Keratinocyte (primary cell): ENCODE measurements around the gene RANBP3. TPM values are rescaled to one million over a fixed set of nuclear protein-coding genes. Genes with fewer than 3 reads are reported as not detected.

Source experiments
- DNase-seq: peaks from one replicate; pipeline ENCODE4 v3.0.0-alpha.2; 2011; ENCODE audit warnings: low read depth, missing footprints, low spot score
- FAIRE-seq: peaks from 2 replicates; lab custom pipeline; 2011; peaks lifted over from hg19 to GRCh38; lab: Jason Lieb, UNC
- H2AFZ ChIP-seq: 2 replicates; pipeline ENCODE4 v1.6.0; 2012; ENCODE audit warnings: low read length, control low read depth, inconsistent platforms; ENCODE audit not compliant: control insufficient read depth
- H3K27ac ChIP-seq: 2 replicates; pipeline ENCODE4 v1.5.1; 2011; ENCODE audit warnings: low read length; ENCODE audit not compliant: control insufficient read depth, insufficient read depth
- H3K27me3 ChIP-seq: 3 replicates; pipeline ENCODE4 v1.6.0; 2011; ENCODE audit warnings: low read length; ENCODE audit not compliant: control insufficient read depth, insufficient read depth; ENCODE audit errors: extremely low read depth
- H3K36me3 ChIP-seq, 2 experiments: 2 replicates in 1 of 2; 3 replicates in 1 of 2; pipeline ENCODE4 v1.5.1; 2011; ENCODE audit warnings: low read length in 2 of 2, mild to moderate bottlenecking in 1 of 2; ENCODE audit not compliant: control insufficient read depth in 2 of 2, insufficient read depth in 2 of 2; ENCODE audit errors: extremely low read depth in 1 of 2
- H3K4me1 ChIP-seq: 3 replicates; pipeline ENCODE4 v1.5.1; 2011; ENCODE audit warnings: low read length; ENCODE audit not compliant: control insufficient read depth, insufficient read depth; ENCODE audit errors: extremely low read depth
- H3K4me2 ChIP-seq: 3 replicates; pipeline ENCODE4 v1.6.0; 2011; ENCODE audit warnings: low read depth, low read length; ENCODE audit not compliant: control insufficient read depth, insufficient read depth; ENCODE audit errors: extremely low read depth
- H3K4me3 ChIP-seq, 3 experiments: fragments of 200-600 bp in 1 of 3; sonication (generic) in 1 of 3; 2 replicates in 2 of 3; 3 replicates in 1 of 3; pipeline ENCODE4 v1.5.1; 2011 to 2016; ENCODE audit warnings: low read length in 3 of 3, mild to moderate bottlenecking in 3 of 3, control low read depth in 2 of 3, inconsistent platforms in 1 of 3, low read depth in 1 of 3, mixed read lengths in 1 of 3, mixed run types in 1 of 3, moderate library complexity in 1 of 3; ENCODE audit not compliant: control insufficient read depth in 2 of 3, insufficient read depth in 2 of 3; ENCODE audit errors: extremely low read depth in 1 of 3
- H3K79me2 ChIP-seq: 2 replicates; pipeline ENCODE4 v1.6.0; 2012; ENCODE audit warnings: low read length; ENCODE audit not compliant: control insufficient read depth, insufficient read depth
- H3K9ac ChIP-seq: 3 replicates; pipeline ENCODE4 v1.6.0; 2011; ENCODE audit warnings: low read length; ENCODE audit not compliant: control insufficient read depth, insufficient read depth; ENCODE audit errors: extremely low read depth
- H3K9me1 ChIP-seq: 3 replicates; pipeline ENCODE4 v1.6.0; 2011; ENCODE audit warnings: low read length; ENCODE audit not compliant: control insufficient read depth, insufficient read depth; ENCODE audit errors: extremely low read depth
- H3K9me3 ChIP-seq: 2 replicates; pipeline ENCODE4 v1.5.1; 2012; ENCODE audit warnings: low read depth, low read length; ENCODE audit not compliant: control insufficient read depth
- H4K20me1 ChIP-seq: 3 replicates; pipeline ENCODE4 v1.6.0; 2011; ENCODE audit warnings: low read length; ENCODE audit not compliant: control insufficient read depth, insufficient read depth; ENCODE audit errors: extremely low read depth
- CTCF ChIP-seq, 3 experiments: IDR thresholded peaks in 1 of 3; conservative IDR thresholded peaks in 1 of 3; optimal IDR thresholded peaks in 1 of 3; 2 replicates in 2 of 3; 3 replicates in 1 of 3; pipeline versions ENCODE3 to v1.5.1; 2011; ENCODE audit warnings: low read length in 3 of 3, mild to moderate bottlenecking in 3 of 3, moderate library complexity in 2 of 3, control low read depth in 1 of 3, inconsistent platforms in 1 of 3; ENCODE audit not compliant: insufficient read depth in 2 of 3; ENCODE audit errors: extremely low read depth in 1 of 3
- EZH2 ChIP-seq: IDR thresholded peaks from one replicate; pipeline ENCODE4 v1.6.1; 2012; ENCODE audit warnings: inconsistent platforms, mild to moderate bottlenecking, low read length, moderate library complexity
- dilution Hi-C: fragments of 300-500 bp; cut with MboI; formaldehyde crosslinking; loops from one replicate; pipeline ENCODE4 v1.7.0; 2020; ENCODE audit warnings: low sequenced_read_pairs; ENCODE audit not compliant: extremely low pct_ligation_motif_present
- polyA plus RNA-seq, 5 experiments: library from polyadenylated mRNA; depleted of rRNA in 3 of 5; stranded (reverse) in 3 of 5; stranded (forward) in 1 of 5; unstranded in 1 of 5; fragments of >200 nt; gene quantifications; 1 replicate in 1 of 5; 2 replicates in 3 of 5; 3 replicates in 1 of 5; pipeline versions ENCODE4 v1.2.1 to v1.2.3, GENCODE V29; 2011 to 2012; ENCODE audit warnings: missing spikeins in 2 of 5, low read depth in 1 of 5, low replicate concordance in 1 of 5

Gene RANBP3
- polyA plus RNA-seq, 1 donor (not counting 4 experiments of a cell fraction or from before 2014, with no cell fraction given) = 36.4 TPM

GRCh38 chr19:5985098-5985783, 7.3 kb upstream of the RANBP3 start:
- dilution Hi-C loops = no loop called here
- Histone ChIP-seq H3K36me3 (no peaks in the 10 kb centered on the region), H3K9me3 (no peaks in the 10 kb centered on the region), H2AFZ (peak overlapping the region; percentile 46), H3K79me2 (no peaks in the 10 kb centered on the region), H3K9me1 (no peaks in the 10 kb centered on the region), H3K4me3 (no peak overlapping the region), H3K4me1 (peaks cover 17% of the 10 kb centered on the region), H3K27ac (no peak overlapping the region), H4K20me1 (no peaks in the 10 kb centered on the region), H3K27me3 (no peaks in the 10 kb centered on the region), H3K4me2 (peak overlapping the region; percentile 31), H3K9ac (no peak overlapping the region)
- DNase-seq (no peak), FAIRE-seq (peak; percentile 59)
- TF ChIP-seq CTCF (optimal IDR thresholded peaks at IDR 0.05 in 1 of 3, IDR thresholded peaks at IDR 0.05 in 1 of 3, conservative IDR thresholded peaks at IDR 0.05 in 1 of 3; ENCODE audit: extremely low read depth in 1 of 3, insufficient read depth in 2 of 3, low read length in 3 of 3) = no peak
- no peak for TF ChIP-seq EZH2

- H4K20me1 ChIP-seq = no peaks in the 10 kb centered on the region
- DNase-seq = no peak
Measured at GRCh38 chr19:5984600-5984999, 6.7 kb upstream of the RANBP3 start.

More at GRCh38 chr19:5984600-5984999, 6.7 kb upstream of the RANBP3 start:
- FAIRE-seq = no peak
- Histone ChIP-seq H3K79me2 (no peaks in the 10 kb centered on the region), H3K27me3 (no peaks in the 10 kb centered on the region), H3K4me1 (peaks cover 17% of the 10 kb centered on the region), H3K9ac (no peak overlapping the region), H3K9me1 (no peaks in the 10 kb centered on the region), H3K36me3 (no peaks in the 10 kb centered on the region), H3K27ac (no peak overlapping the region), H3K4me3 (no peak overlapping the region), H2AFZ (no peak overlapping the region), H3K9me3 (no peaks in the 10 kb centered on the region), H3K4me2 (no peak overlapping the region)
- dilution Hi-C loops = no loop called here
- TF ChIP-seq EZH2 (no peak), CTCF (optimal IDR thresholded peaks at IDR 0.05 in 1 of 3, IDR thresholded peaks at IDR 0.05 in 1 of 3, conservative IDR thresholded peaks at IDR 0.05 in 1 of 3; ENCODE audit: extremely low read depth in 1 of 3, insufficient read depth in 2 of 3, low read length in 3 of 3) (no peak)
